Choroid plexus epithelial cell (primary cell): ENCODE results near the gene GRM4.

Source experiments
- DNase-seq: peaks from one replicate; pipeline ENCODE4 v3.0.0-alpha.2; 2010; ENCODE audit warnings: low read depth
- H3K4me3 ChIP-seq: 2 replicates; pipeline ENCODE4 v1.5.1; 2011; ENCODE audit warnings: low read depth, mild to moderate bottlenecking, control low read depth, low read length, moderate library complexity
- TF ChIP-seq, protein P1 (sequence below): conservative IDR thresholded peaks from 2 replicates; pipeline ENCODE4 v1.5.1; 2011; ENCODE audit warnings: low read depth, mild to moderate bottlenecking, control low read depth, inconsistent platforms, low read length, moderate library complexity

GRM4 gene

DNA sequence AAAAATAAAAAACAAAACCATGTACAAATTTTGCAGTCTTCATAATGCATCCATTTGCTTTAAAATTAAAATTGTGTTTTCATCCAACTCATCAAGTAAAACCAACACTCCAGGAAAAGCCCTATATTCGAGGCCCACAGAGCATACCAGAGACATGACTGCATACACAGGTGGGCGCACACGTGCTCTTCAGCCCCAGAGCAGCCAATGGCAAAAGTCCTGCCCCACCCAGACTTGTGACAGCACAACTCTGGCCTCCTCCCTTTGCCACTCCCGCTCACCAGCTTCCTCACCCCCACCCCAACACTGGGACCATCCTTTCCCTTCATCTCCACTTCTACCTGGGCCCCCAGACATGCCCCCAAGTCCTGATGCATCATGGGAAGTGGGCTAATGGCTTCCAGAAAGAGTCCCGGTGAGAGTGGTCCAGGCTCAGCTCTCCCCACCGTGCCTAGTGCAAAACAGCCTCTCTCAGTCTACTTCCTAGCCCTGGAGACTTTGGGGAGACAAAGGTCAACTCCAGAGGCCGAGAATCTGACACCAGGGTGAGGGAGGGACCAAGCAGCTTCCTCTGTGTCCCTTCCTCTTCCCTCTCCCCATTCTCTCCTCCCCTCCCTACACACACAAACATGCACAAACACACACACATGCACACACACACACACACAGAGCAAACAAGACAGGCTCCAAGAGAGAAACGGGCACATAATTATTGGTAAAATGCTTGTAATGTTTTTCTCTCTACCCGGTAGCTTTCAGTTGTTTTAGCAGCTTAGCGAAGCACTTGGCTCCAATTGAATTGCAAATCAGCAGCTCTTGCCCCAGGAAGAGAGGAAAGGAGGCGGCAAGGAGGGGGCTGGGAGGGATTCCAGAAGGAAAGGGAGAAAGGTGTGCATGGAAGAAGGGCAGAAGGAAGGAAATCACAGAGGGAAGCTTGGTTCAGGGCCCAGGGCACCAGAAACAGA, 14.3 kb downstream of the GRM4 start:
- TF ChIP-seq, protein P1, sequence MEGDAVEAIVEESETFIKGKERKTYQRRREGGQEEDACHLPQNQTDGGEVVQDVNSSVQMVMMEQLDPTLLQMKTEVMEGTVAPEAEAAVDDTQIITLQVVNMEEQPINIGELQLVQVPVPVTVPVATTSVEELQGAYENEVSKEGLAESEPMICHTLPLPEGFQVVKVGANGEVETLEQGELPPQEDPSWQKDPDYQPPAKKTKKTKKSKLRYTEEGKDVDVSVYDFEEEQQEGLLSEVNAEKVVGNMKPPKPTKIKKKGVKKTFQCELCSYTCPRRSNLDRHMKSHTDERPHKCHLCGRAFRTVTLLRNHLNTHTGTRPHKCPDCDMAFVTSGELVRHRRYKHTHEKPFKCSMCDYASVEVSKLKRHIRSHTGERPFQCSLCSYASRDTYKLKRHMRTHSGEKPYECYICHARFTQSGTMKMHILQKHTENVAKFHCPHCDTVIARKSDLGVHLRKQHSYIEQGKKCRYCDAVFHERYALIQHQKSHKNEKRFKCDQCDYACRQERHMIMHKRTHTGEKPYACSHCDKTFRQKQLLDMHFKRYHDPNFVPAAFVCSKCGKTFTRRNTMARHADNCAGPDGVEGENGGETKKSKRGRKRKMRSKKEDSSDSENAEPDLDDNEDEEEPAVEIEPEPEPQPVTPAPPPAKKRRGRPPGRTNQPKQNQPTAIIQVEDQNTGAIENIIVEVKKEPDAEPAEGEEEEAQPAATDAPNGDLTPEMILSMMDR = no peak
- H3K4me3 ChIP-seq = no peak overlapping the region
- no peak for DNase-seq

DNA sequence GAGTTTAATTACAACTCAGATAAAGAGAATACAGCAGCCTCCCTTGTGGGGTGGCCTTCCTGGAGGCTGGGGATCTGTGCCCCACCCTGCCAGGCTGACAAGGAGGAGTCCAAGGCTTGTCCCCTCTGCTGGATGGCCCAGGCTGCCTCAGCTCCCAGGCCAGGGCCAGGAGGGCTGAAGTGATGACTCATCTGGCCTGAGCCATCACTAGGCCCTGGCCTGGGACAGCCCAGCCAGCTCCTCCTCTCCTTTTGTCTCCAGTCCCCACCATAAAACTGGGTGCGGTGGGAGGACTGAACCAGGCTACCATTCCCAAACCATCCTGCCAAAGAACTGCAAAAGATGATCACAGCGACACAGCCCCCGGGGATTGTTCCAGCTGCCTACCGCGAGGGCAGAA, 15.0 kb downstream of the GRM4 start:
- no peak for DNase-seq
- H3K4me3 ChIP-seq = no peak overlapping the region
- TF ChIP-seq, protein P1 = no peak

DNA sequence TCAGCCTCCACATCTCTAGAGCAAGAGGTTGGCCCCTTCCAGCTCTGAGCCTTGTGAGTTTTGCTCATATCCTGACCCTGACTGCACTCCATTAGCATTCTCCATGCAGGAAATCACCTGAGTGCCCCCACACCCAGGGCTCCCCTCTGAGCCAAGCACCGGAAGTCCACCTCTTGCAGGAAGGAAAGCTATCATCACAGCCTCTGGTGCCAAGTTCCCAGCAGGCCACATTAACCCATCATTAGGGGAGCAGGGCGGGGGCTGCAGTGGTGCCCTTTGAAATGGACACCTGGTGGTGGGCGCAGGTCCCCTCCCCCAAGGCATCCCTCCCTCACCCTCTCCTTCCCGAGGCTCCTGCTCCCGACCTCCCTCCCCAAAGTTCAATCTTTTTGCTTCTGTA, 16.1 kb downstream of the GRM4 start:
- DNase-seq = no peak
- no peak overlapping the region for H3K4me3 ChIP-seq
- TF ChIP-seq, protein P1 = no peak

DNA sequence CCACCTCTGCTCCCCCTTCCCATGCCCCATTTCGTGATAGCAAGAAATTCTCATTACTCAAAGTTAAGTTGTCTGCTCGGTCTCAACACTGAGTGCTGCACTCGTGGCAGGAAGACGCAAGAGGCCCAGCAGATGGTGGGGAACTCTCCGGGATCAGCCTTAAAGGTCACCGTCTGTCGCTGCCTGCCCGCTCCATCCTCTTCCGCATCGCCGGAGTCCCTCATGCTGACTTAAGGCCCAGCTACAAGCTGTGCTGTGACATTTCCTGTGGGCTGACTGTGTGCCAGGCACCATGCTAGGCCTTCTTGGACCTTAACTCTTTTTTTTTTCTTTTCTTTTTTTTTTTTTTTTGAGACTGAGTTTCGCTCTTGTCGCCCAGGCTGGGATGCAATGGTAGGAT, 17.8 kb downstream of the GRM4 start:
- TF ChIP-seq, protein P1 = no peak
- no peak for DNase-seq
- no peak overlapping the region for H3K4me3 ChIP-seq

DNA sequence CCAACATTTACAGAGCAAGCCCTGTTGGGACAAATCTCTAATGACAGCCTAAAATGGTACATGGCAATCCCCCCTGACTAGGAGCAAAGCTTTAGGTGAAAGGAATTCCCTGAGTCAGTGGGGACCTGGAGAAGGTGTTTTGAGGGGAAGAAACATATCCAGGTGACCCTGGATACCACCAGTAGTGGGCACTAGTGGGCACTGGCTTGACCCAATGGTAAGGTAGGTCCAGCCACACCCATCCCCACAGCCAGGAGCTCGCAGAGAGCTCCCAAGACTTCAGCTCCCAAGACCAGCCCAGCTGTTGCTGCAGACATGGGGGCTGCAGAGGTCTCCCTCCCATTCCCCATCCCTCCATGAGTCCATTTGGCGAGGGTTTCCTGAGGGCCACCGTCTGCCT, 19.5 kb downstream of the GRM4 start:
- TF ChIP-seq, protein P1 = no peak
- DNase-seq = no peak
- no peak overlapping the region for H3K4me3 ChIP-seq

DNA sequence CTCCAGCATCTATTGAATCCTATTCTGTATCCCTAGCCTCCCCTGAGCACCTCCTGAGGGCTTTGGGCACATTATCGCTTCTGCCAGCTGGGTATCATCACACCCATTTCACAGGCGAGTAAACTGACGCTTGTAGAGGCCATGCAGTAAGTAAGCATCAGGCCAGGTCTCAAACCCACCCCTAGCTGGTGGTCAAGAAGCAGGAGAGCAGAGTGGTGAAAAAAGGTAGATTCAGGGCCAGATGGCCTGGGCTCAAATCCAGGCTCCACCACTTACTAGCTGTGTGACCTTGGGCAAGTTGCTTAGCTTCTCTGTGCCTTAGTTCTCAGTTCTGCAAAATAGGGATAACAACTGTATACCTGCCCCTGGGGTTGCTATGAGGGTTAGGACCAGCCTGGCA, 19.9 kb downstream of the GRM4 start:
- no peak overlapping the region for H3K4me3 ChIP-seq
- TF ChIP-seq, protein P1 = no peak
- no peak for DNase-seq
